HepG2 (cell line): ENCODE results near the gene EPS8L1. TPM values are rescaled to one million over a fixed set of nuclear protein-coding genes. Genes with fewer than 3 reads are reported as not detected.

Source experiments
- ARNT2 ChIP-seq: sonication (generic); formaldehyde crosslinking; IDR thresholded peaks from 2 replicates; pipeline ENCODE4 v1.8.0; 2022; ENCODE audit warnings: mild to moderate bottlenecking, low read depth, missing genetic modification reagents, moderate library complexity
- ATF1 ChIP-seq: IDR thresholded peaks from 2 replicates; pipeline ENCODE4 v1.6.1; 2016; ENCODE audit warnings: mild to moderate bottlenecking, control low read depth
- CEBPB ChIP-seq: IDR thresholded peaks from 2 replicates; pipeline ENCODE4 v1.6.1; 2011; ENCODE audit warnings: low read depth, low read length, improper control_type of control experiment, borderline replicate concordance
- CENPX ChIP-seq: sonication (generic); formaldehyde crosslinking; IDR thresholded peaks from 2 replicates; pipeline ENCODE4 v1.9.0; 2021; ENCODE audit warnings: mild to moderate bottlenecking, missing genetic modification reagents, moderate library complexity
- IRF1 ChIP-seq: sonication (generic); formaldehyde crosslinking; IDR thresholded peaks from 2 replicates; pipeline ENCODE4 v1.4.0; 2020; ENCODE audit warnings: low read depth, mild to moderate bottlenecking, missing genetic modification reagents
- MZF1 ChIP-seq: sonication (generic); formaldehyde crosslinking; IDR thresholded peaks from 2 replicates; pipeline ENCODE4 v1.8.1; 2023; ENCODE audit warnings: mild to moderate bottlenecking, missing genetic modification reagents, borderline replicate concordance
- RXRA ChIP-seq: sonication (generic); formaldehyde crosslinking; IDR thresholded peaks from 2 replicates; pipeline ENCODE4 v1.5.1; 2020; ENCODE audit warnings: missing genetic modification reagents
- ZBED4 ChIP-seq: sonication (generic); formaldehyde crosslinking; IDR thresholded peaks from 2 replicates; pipeline ENCODE4 v1.4.0; 2020; ENCODE audit warnings: missing genetic modification reagents, borderline replicate concordance
- ZHX2 ChIP-seq, 2 experiments: sonication (generic) in 1 of 2; formaldehyde crosslinking in 1 of 2; IDR thresholded peaks; 2 replicates each; pipeline versions ENCODE4 v1.6.1 to v1.9.0; 2014 to 2022; ENCODE audit warnings: antibody characterized with exemption in 1 of 2, borderline replicate concordance in 1 of 2, inconsistent platforms in 1 of 2, low read depth in 1 of 2, missing genetic modification reagents in 1 of 2
- ZNF274 ChIP-seq: sonication (generic); formaldehyde crosslinking; IDR thresholded peaks from 2 replicates; pipeline ENCODE4 v1.5.1; 2020; ENCODE audit warnings: mild to moderate bottlenecking, missing genetic modification reagents
- ZNF335 ChIP-seq: sonication (generic); formaldehyde crosslinking; IDR thresholded peaks from 2 replicates; pipeline ENCODE4 v1.4.0; 2020; ENCODE audit warnings: missing genetic modification reagents
- ZNF414 ChIP-seq: sonication (generic); formaldehyde crosslinking; IDR thresholded peaks from 2 replicates; pipeline ENCODE4 v1.5.0; 2020; ENCODE audit warnings: missing genetic modification reagents
- ZNF619 ChIP-seq: sonication (generic); formaldehyde crosslinking; IDR thresholded peaks from 2 replicates; pipeline ENCODE4 v1.4.0; 2020; ENCODE audit warnings: mild to moderate bottlenecking, missing genetic modification reagents
- ZNF800 ChIP-seq: sonication (generic); formaldehyde crosslinking; IDR thresholded peaks from 2 replicates; pipeline ENCODE4 v1.4.0; 2020; ENCODE audit warnings: missing genetic modification reagents
- ZSCAN9 ChIP-seq: IDR thresholded peaks from 2 replicates; pipeline ENCODE4 v1.6.1; 2016; ENCODE audit warnings: borderline replicate concordance
- polyA plus RNA-seq, 8 experiments: library from polyadenylated mRNA; depleted of rRNA in 3 of 8; stranded (reverse) in 7 of 8; unstranded in 1 of 8; fragments of >200 nt; fragmentation: Illumina TruSeq in 4 of 8; extraction: Trizol in 4 of 8; gene quantifications; 2 replicates each; pipeline versions ENCODE4 v1.2.1 to v1.2.3, GENCODE V29; 2011 to 2016; ENCODE audit warnings: low read depth in 4 of 8, missing spikeins in 1 of 8, mixed read lengths in 1 of 8; ENCODE audit not compliant: insufficient read depth in 1 of 8
- total RNA-seq, 5 experiments: library from RNA; depleted of rRNA; stranded (reverse); fragments of >200 nt; fragmentation: Illumina TruSeq; extraction: Trizol; gene quantifications; 2 replicates each; pipeline ENCODE4 v1.2.3, GENCODE V29; 2016; ENCODE audit warnings: low read depth in 1 of 5

The EPS8L1 gene
- total and polyA plus RNA-seq, 2 of the 13 experiments (the other 11 are each of a cell fraction or from before 2014, with no cell fraction given), result 3.0 to 6.3 TPM

GRCh38 chr19:55080968-55081769 is 5.5 kb downstream of the EPS8L1 start (continued):
- TF ChIP-seq ZHX2 (IDR thresholded peaks at IDR 0.05; ENCODE audit: low read depth) (no peak), ZHX2 (CRISPR knock-in tag; IDR thresholded peaks at IDR 0.05; ENCODE audit: borderline replicate concordance) (no peak), ZBED4 (CRISPR knock-in tag) (no peak), ZNF274 (CRISPR knock-in tag) (0 out of 2 replicates have a peak, but pooled peaks have one; percentile 63), MZF1 (no peak), ATF1 (CRISPR knock-in tag) (no peak), ZNF335 (no peak), ZNF800 (CRISPR knock-in tag) (no peak), RXRA (no peak), CENPX (CRISPR knock-in tag) (no peak), ZSCAN9 (CRISPR knock-in tag) (no peak), ZNF619 (no peak), ARNT2 (CRISPR knock-in tag) (peak; percentile 19; the same call in 1 of the 2 replicates), ZNF414 (CRISPR knock-in tag) (no peak), IRF1 (CRISPR knock-in tag) (no peak), CEBPB (no peak)
